Endothelial cell (in vitro differentiated cells): ENCODE measurements around the gene CSF1R. TPM values are rescaled to one million over a fixed set of nuclear protein-coding genes. Genes with fewer than 3 reads are reported as not detected.

Source experiments
- DNase-seq: peaks from one replicate; pipeline ENCODE4 v3.0.0; 2021; ENCODE audit warnings: low spot score
- H3K27ac Mint-ChIP-seq: one replicate; pipeline ENCODE4 v1.8.0; 2021; ENCODE audit warnings: mixed read lengths, inconsistent platforms; ENCODE audit not compliant: unreplicated experiment
- H3K27me3 Mint-ChIP-seq: one replicate; pipeline ENCODE4 v1.8.0; 2021; ENCODE audit warnings: mild to moderate bottlenecking, moderate library complexity, mixed read lengths, inconsistent platforms; ENCODE audit not compliant: unreplicated experiment
- H3K36me3 Mint-ChIP-seq: one replicate; pipeline ENCODE4 v1.8.0; 2021; ENCODE audit warnings: mild to moderate bottlenecking, low read depth, mixed read lengths, inconsistent platforms; ENCODE audit not compliant: unreplicated experiment
- H3K4me1 Mint-ChIP-seq: one replicate; pipeline ENCODE4 v1.8.0; 2021; ENCODE audit warnings: mild to moderate bottlenecking, mixed read lengths, inconsistent platforms; ENCODE audit not compliant: unreplicated experiment
- H3K4me3 Mint-ChIP-seq: one replicate; pipeline ENCODE4 v1.8.0; 2021; ENCODE audit warnings: mild to moderate bottlenecking, mixed read lengths, inconsistent platforms; ENCODE audit not compliant: unreplicated experiment
- H3K9me3 Mint-ChIP-seq: one replicate; pipeline ENCODE4 v1.8.0; 2021; ENCODE audit warnings: mixed read lengths, inconsistent platforms; ENCODE audit not compliant: unreplicated experiment
- CTCF ChIP-seq: fragments of 200-600 bp; sonication (generic); IDR thresholded peaks from one replicate; pipeline ENCODE4 v1.5.0; 2021; ENCODE audit warnings: antibody characterized with exemption; ENCODE audit not compliant: unreplicated experiment
- total RNA-seq: library from RNA; stranded (reverse); fragmentation: NEBNext Ultra II Directional; extraction: Animal tissue kit (Norgen Biotek cat#: 25700); gene quantifications from one replicate; pipeline ENCODE4 v1.2.1, GENCODE V29; 2021; ENCODE audit not compliant: unreplicated experiment

Gene CSF1R
- total RNA-seq, 1 donor from 2014 or later = 2.7 TPM

GRCh38 chr5:150056075-150056443 is 30.3 kb downstream of the CSF1R start:
- H3K4me3 Mint-ChIP-seq = no peak overlapping the region
- DNase-seq = no peak
- H3K27ac Mint-ChIP-seq = no peak overlapping the region
- H3K27me3 Mint-ChIP-seq = peaks cover 10% of the 10 kb centered on the region
- H3K36me3 Mint-ChIP-seq = peaks cover 27% of the 10 kb centered on the region
- H3K4me1 Mint-ChIP-seq = peaks cover 9% of the 10 kb centered on the region
- no peaks in the 10 kb centered on the region for H3K9me3 Mint-ChIP-seq
- no peak for TF ChIP-seq CTCF

DNA sequence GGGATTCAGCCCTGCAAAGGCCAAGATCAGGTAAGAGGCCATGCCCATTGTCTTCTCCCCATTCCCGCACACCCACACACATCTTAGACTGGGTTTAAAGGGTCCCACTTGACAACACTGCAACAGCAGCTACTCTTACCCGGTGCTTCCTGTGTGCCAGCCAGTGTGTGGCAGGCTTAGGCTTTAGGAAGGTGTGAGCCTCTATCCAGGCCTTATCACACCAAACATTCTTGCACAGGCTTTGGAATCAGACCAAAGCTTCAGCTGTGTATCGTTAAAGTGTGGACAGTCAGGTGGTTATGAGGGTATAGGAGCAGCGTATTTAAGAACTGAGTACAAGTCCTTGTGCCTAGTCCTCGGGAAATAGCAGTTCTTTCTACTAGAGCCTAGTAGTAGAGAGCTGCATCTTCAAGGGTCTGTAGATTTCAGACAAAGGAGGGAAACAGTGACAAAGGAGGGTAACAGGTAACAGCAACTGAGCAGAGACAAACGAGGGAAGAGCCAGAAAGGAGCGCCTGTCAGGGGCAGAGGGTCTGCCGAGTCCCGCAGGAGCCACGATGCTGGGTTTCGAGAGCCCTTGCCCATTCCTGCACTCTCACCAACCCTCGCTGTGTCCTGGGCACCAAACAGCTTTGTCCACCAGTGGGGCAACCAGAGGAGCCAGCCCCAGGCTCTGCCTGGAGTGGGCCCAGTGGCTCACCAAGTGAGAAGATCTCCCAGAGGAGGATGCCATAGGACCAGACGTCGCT is 30.9 kb downstream of the CSF1R start:
- peaks cover 32% of the 10 kb centered on the region for H3K36me3 Mint-ChIP-seq
- H3K4me3 Mint-ChIP-seq = peak overlapping the region; percentile 7
- no peak for DNase-seq
- H3K9me3 Mint-ChIP-seq = no peaks in the 10 kb centered on the region
- peaks cover 10% of the 10 kb centered on the region for H3K27me3 Mint-ChIP-seq
- H3K4me1 Mint-ChIP-seq = peaks cover 14% of the 10 kb centered on the region
- H3K27ac Mint-ChIP-seq = peak overlapping the region; percentile 15
- no peak for TF ChIP-seq CTCF

DNA sequence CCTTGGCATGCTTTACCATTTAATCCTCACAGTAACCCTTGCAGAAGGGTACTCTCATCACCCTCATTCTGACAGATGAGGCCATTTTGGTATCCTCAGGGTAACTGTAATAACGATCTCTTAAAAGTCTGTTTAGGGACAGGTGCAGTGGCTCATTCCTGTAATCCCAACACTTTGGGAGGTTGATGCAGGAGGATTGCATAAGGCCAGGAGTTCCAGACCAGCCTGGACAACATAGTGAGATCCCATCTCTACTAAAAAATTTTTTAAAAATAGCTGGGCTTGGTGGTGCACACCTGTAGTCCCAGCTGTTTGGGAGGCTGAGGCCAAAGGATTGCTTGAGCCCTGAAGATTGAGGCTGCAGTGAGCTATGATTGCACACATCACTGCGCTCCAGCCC is 31.8 kb downstream of the CSF1R start:
- TF ChIP-seq CTCF = no peak
- H3K27me3 Mint-ChIP-seq = peaks cover 10% of the 10 kb centered on the region
- DNase-seq = no peak
- H3K9me3 Mint-ChIP-seq = no peaks in the 10 kb centered on the region
- H3K27ac Mint-ChIP-seq = no peak overlapping the region
- H3K4me1 Mint-ChIP-seq = peaks cover 14% of the 10 kb centered on the region
- no peak overlapping the region for H3K4me3 Mint-ChIP-seq
- H3K36me3 Mint-ChIP-seq = peaks cover 35% of the 10 kb centered on the region

DNA sequence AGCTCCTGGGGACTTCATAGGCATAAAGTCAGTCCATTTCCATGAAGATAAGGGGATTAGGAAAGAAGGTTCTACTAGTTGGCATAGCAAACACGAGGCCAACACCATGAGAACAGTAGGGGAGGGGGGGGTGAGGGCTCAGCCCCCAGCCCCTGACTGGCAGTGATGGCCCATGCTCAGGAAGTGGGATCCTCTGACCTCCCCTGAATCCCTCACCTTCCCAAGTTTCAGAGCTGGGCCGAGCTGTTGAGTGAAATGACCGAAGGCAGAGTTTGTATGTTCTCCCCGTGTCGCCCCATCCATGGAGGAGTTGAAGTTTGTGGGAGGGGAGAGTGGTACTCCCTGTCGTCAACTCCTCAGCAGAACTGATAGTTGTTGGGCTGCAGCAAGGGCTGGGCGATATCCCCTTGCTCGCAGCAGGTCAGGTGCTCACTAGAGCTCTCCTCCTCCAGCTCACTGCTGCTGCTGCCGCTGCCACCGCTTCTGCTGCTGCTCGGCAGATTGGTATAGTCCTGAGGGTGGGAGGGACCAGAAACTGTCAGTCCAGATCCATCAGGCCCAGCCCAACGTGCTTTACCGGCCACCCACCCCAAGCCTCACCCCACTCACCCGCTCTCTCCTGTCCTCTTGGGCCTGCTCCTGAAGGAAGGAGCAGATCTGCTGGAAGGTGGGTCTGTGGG is 32.5 kb downstream of the CSF1R start:
- Mint-ChIP-seq H3K36me3 (peaks cover 39% of the 10 kb centered on the region), H3K27ac (no peak overlapping the region), H3K9me3 (no peaks in the 10 kb centered on the region), H3K27me3 (peaks cover 9% of the 10 kb centered on the region), H3K4me3 (no peak overlapping the region), H3K4me1 (peaks cover 18% of the 10 kb centered on the region)
- no peak for TF ChIP-seq CTCF
- DNase-seq = no peak
